GM11168 (cell line): ENCODE results near the gene BEND5.

Source experiments
- in situ Hi-C: fragments of 300-500 bp; cut with MboI; formaldehyde crosslinking; loops from one replicate; pipeline ENCODE4 v1.12.0; 2022; ENCODE audit warnings: low sequenced_read_pairs; ENCODE audit not compliant: unreplicated experiment

The BEND5 gene

GRCh38 chr1:48767975-48768510 is 8.6 kb downstream of the BEND5 start:
- in situ Hi-C loops = no loop called here

DNA sequence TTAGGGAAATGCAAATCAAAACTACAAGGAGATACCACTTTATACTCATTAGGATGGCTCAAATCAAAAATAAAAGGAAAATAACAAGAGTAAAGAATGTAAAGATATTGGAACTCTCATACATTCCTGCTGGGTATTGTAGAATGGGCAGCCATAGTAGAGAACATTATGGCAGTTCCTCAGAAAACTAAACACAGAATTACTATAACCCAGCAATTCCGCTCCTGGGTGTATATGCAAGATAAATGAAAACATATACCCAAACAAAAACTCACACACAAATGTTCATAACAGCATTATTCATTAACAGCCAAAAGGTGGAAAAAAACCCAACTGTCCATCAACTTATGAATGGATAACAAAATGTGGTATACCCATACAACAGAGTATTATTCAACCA is 11.4 kb downstream of the BEND5 start:
- in situ Hi-C loops = no loop called here

DNA sequence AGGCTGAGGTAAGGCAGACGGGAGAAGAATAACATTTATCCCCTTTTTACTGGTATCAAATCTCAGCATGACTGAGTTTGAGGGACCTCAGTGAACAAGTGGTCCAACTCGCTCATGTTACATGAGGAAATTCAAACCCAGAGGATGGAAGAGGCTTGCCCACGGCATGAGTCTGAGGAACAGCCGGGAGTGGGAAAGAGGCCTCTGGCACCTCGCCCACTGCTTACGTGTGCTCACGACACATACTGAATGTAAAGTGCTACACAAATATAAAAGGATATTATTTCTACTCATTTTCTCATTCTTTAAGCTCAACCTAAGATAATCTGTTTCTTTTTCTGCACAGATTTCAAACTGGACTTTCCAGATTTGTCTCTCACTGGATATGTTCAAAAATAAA is 14.7 kb downstream of the BEND5 start:
- in situ Hi-C loops = no loop called here

DNA sequence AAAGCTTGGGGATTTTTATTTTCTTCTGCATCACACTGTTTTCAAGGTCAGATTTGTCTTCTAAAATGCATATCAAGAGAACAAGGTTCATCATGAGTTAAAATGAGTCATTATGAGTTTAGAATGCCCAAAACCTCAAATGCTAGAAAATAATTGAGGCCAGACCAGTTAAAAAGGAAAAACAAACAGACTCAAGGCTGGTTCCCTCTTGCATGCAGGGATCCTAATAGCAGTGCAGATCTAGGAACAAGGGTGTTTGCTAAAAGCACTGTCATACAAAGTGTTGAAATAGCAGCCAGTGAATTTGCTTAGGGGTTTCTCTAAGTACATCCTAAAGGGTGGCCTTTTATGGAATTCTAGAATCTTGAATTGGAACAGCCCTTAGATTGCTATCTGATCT is 15.3 kb downstream of the BEND5 start:
- in situ Hi-C loops = no loop called here

DNA sequence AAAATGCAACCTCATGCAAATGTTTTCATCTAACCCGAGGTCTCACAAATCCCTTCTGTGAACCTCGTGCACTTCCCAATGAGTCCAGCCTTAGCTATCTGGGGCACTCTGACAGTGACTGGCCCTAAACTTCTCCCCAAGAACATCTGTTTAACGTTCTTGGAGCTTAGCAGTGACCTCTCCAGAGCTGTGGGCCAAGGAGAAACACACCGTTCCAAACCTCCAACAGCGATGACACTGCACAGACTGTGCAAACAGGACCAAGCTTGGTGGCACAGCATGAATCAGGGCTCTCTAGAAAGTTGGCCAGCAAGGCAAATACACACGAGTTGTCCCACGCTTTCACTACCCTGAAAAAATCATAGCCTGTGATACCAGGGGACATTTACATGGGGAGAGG is 15.8 kb downstream of the BEND5 start:
- in situ Hi-C loops = no loop called here

GRCh38 chr1:48758976-48759375 is 17.7 kb downstream of the BEND5 start:
- in situ Hi-C loops = no loop called here

DNA sequence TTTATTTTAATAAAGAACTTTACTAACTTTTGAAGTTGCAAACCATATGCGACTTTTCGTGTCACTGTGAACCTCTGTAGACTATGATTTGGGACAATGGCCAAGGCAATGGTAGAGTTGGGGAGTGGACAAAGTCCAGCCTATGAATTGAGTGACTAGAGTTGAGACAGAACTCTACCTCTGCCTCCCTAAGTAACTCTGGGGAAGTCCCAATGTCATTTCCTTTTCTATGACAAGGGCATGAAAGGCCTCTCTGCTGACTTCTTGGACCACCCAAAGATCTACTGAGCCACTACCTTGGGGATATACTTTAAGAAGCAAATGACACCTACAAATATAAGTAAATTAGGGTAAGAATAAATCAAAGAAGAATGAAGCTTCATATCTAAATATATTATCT is 19.3 kb downstream of the BEND5 start:
- in situ Hi-C loops = no loop called here

DNA sequence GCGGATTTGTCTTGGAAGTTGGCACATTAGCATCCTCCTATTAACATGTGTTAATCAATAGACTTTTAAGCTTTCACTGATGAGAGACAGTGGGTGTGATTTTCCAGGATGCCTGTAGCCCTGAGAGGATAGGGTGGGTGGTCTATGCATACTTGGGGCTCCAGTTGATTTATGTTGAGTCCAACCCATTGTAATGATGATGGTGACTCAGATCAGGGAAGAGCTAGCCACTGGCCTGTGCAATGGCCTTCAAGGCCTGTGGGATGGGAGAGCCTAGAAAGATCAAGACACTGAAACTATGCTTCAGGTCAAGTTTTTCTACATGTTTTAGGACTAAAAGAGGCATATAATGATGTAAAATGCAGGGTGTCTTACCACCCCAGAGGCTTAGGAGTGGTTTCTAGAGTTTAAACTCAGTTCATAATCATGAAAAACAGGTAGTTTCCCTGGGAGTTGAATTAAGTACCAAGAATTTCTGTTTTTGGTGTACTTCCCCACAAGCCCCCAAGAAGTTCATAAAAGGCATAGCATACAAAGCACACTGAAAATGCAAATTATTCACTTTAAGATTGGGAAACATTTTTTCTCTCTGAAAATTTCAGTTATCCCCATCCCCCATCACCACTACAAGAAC is 19.9 kb downstream of the BEND5 start:
- in situ Hi-C loops = no loop called here

DNA sequence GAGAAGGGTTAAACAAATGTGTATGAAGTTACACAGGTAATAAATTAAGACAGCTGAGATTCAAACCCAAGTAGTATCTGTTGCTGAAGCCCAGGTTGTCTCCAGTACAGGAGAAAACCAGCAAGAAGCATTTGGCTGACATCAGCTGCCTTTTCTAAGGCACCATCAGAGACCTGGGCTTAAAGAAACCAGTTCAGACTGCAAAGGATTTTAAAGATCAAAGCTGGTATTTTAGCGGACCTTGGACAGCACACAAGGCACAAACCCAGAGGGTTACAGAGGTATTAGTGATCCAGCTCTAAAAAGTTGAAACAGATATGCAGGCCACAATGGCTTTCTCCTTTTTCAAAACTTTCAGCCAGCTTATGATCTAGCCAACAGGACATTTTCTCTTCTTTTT is 23.4 kb downstream of the BEND5 start:
- in situ Hi-C loops = no loop called here

- in situ Hi-C loops = no loop called here
Observed at GRCh38 chr1:48750109-48750508, 26.6 kb downstream of the BEND5 start.

DNA sequence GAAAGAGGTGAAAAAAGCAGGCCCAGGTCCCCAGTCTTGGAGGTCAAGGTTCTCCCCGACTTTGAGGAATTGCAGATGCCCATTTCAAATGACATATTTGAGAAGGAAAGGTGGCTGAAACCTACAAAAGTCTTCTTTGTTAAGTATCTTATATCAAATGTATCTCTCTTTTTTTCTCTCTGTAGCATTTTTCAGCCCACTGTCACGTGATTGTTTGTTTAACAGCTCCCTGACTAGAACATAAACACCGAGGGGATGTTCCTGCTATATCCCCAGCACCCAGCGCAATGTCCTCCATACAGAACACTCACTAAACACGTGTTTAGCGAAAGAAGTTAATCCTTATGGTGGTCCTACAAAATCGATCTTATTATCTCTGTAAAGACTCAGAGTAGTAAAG is 27.6 kb downstream of the BEND5 start:
- in situ Hi-C loops = no loop called here

DNA sequence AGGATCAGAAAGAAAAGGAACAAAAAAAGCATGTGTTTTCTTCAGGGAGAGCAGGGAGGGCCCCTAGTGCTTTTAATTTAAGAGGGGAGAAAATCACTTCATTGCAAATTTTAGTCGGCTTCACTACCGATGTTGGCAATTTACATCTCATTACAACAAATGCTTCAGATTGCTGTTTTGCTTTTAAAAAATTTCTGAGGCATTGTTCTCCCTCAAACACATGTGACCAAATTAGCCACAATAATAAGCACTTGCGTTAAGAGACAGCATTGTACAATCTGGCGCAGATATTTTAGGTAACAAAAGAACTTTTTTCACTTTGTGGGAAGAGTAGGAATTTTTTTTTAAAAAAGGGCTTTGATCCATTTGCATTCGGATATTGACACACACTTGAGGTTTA is 29.8 kb downstream of the BEND5 start:
- in situ Hi-C loops = no loop called here

- in situ Hi-C loops = no loop called here
Observed at GRCh38 chr1:48744032-48744431, 32.7 kb downstream of the BEND5 start.

DNA sequence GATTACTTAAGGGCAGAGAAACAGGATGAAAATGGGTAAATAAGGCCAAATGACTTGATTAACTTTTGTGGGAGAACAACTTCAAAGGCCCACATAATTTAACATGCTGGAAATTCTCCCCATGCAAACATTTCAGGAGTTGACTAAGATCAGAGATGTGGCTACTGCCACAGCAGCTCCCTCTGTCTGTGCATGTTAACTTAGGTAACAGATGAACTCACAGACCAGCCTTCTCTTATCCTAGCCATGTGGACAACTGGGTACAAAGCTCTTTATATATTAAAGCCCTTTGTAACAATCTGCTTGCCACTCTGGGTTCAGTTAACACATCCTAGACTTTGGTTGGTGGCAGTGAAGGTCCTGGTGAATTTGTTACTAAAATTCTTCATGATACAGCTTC is 33.2 kb downstream of the BEND5 start:
- in situ Hi-C loops = no loop called here

GRCh38 chr1:48741380-48741779 is 35.3 kb downstream of the BEND5 start:
- in situ Hi-C loops = no loop called here

DNA sequence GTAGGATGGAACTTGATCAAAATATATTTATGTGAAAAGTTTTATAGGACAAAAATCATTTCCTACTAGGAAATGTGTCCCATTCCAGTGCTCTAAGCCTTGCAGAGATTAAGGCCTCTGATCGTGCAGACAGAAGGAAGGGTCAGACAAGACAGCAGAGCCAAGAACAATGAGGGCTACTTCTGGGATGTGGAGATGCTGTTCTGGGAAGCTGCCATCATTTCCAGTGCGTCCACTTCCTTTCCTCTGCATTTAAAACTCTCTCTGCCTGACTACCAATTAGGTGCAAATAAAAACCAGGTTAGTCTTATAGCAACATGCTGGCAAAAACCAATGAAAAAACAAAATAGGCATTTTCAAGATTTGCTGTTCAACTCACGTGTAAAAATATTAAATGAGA is 36.1 kb downstream of the BEND5 start:
- in situ Hi-C loops = no loop called here

GRCh38 chr1:48739091-48739490 is 37.6 kb downstream of the BEND5 start:
- in situ Hi-C loops = no loop called here

DNA sequence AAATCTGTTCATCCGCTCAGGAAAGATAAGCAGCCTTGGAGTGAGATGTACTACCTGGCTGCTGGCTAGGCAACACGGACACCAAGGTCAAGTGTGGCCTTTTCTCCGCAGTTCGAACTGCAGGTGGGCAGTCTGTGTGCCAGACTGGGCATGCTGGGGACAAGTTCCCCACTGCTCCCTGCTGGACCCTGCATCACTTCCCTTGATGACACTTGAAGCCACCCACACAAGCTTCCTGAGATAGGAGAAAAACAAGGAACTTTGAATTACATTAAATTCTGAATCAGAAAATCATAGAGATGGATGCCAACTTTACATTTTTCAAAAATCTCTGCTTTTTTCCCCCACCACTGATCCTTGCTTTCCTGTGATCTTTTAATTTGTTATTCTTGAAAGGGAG is 38.3 kb downstream of the BEND5 start:
- in situ Hi-C loops = no loop called here

DNA sequence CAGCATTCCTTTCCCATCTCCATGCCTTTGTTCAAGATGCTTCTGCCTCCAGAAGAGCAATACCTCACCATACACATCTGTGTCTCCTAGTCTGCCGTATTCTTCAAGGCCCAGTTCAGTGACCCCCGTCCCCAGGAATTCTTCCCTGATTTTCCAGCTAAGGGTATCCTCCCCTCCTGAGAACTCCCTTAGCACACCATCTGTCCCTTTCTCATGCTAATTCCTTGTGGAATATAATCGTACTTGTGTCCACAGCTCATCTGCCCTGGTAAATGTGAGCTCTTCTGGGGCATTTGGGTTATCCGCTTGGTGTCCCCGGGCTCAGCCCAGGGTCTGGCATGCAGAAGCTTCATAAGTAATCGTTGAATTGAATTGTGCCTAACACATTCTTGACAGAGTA is 40.9 kb downstream of the BEND5 start:
- in situ Hi-C loops = no loop called here

GRCh38 chr1:48730164-48730910 is 46.4 kb downstream of the BEND5 start:
- in situ Hi-C loops = no loop called here

DNA sequence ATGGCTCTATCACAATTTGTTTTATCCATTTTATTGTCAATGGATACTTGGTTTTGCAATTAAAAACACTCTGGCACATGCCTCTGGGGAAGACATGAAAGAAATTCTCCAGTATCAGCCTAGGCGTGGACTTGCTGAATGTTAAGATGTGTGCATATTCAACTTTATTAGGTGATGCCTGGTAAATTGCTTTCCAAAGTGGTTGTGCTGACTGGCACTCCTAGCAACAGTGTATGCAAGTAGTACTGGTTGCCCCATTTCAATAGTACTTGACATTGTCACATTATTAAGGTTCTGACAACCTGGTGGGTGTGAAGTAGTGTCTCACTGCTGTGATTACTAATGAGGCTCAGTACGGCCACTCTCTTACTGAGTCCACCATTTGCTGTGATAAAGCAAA is 48.1 kb downstream of the BEND5 start:
- in situ Hi-C loops = no loop called here
